Ascending aorta (tissue), 2 donors: ENCODE results near the gene PPCDC. TPM values are rescaled to one million over a fixed set of nuclear protein-coding genes. Genes with fewer than 3 reads are reported as not detected.

Experiments used
- DNase-seq, 2 donors: peaks; one replicate each; pipeline ENCODE4 v3.0.0-alpha.2; 2019; ENCODE audit warnings: low spot score in 2 of 2
- H3K27ac ChIP-seq, 2 donors: fragments of 200-600 bp; sonication (generic); one replicate each; pipeline ENCODE4 v1.5.1; 2016 to 2017; ENCODE audit warnings: mild to moderate bottlenecking in 1 of 2
- H3K27me3 ChIP-seq: fragments of 200-600 bp; sonication (generic); one replicate; pipeline ENCODE4 v1.5.1; 2017
- H3K36me3 ChIP-seq, 2 donors: fragments of 200-600 bp; sonication (generic); one replicate each; pipeline ENCODE4 v1.5.1; 2016
- H3K4me1 ChIP-seq, 2 donors: fragments of 200-600 bp; sonication (generic); one replicate each; pipeline ENCODE4 v1.5.1; 2016 to 2017; ENCODE audit warnings: mild to moderate bottlenecking in 1 of 2
- H3K4me3 ChIP-seq, 2 donors: fragments of 200-600 bp; sonication (generic); one replicate each; pipeline ENCODE4 v1.5.1; 2016 to 2017; ENCODE audit warnings: mild to moderate bottlenecking in 1 of 2
- H3K9me3 ChIP-seq, 2 donors: fragments of 200-600 bp; sonication (generic); one replicate each; pipeline ENCODE4 v1.5.1; 2016
- intact Hi-C: fragments of 100-400 bp; cut with DNase I; formaldehyde crosslinking; loops from one replicate; pipeline ENCODE4 v1.15.1; 2023
- total RNA-seq: library from RNA; depleted of rRNA; stranded (reverse); fragments of >200 nt; gene quantifications from one replicate; pipeline ENCODE4 v1.1.0, GENCODE V29; 2016
- TF ChIP-seq, protein P1 (sequence below), 3 experiments: fragments of 200-600 bp in 2 of 3; fragments of 450-650 bp in 1 of 3; sonication (generic) in 2 of 3; IDR thresholded peaks; one replicate each; pipeline ENCODE4 v1.5.1; 2016 to 2019; ENCODE audit warnings: antibody characterized with exemption in 3 of 3, mild to moderate bottlenecking in 1 of 3, moderate library complexity in 1 of 3

Gene PPCDC
- total RNA-seq, 1 donor from 2014 or later = 8.9 TPM

DNA sequence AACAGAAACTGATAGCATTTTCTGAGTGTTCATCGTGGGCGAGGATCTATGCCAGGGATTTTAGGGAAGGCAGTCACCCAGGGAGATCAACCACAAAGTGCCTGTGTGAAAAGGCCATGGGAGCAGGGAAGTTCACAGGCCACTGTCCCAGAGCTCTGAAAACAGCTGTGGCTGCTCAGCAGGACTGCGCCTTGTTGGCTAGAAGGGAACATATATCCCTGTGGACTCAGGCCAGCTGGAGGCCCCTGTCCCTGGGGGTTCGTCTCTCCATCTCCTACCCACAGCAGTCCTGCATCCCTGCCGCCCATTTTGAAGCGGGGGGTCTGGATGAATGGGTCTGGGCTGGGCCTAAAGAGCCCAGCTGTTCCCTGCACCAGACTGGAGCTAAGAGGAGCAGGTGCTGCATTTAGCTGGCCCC, 27.8 kb downstream of the PPCDC start:
- H3K36me3 ChIP-seq = no peaks in the 10 kb centered on the region
- H3K27ac ChIP-seq = no peak overlapping the region
- TF ChIP-seq, protein P1, sequence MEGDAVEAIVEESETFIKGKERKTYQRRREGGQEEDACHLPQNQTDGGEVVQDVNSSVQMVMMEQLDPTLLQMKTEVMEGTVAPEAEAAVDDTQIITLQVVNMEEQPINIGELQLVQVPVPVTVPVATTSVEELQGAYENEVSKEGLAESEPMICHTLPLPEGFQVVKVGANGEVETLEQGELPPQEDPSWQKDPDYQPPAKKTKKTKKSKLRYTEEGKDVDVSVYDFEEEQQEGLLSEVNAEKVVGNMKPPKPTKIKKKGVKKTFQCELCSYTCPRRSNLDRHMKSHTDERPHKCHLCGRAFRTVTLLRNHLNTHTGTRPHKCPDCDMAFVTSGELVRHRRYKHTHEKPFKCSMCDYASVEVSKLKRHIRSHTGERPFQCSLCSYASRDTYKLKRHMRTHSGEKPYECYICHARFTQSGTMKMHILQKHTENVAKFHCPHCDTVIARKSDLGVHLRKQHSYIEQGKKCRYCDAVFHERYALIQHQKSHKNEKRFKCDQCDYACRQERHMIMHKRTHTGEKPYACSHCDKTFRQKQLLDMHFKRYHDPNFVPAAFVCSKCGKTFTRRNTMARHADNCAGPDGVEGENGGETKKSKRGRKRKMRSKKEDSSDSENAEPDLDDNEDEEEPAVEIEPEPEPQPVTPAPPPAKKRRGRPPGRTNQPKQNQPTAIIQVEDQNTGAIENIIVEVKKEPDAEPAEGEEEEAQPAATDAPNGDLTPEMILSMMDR (IDR thresholded peaks at IDR 0.05) = no peak
- H3K27me3 ChIP-seq = no peaks in the 10 kb centered on the region
- intact Hi-C loops = no loop called here
- H3K4me1 ChIP-seq = peaks cover 7 to 22% of the 10 kb centered on the region in 2 donors
- H3K9me3 ChIP-seq = no peaks in the 10 kb centered on the region
- no peak for DNase-seq
- H3K4me3 ChIP-seq = no peak overlapping the region

DNA sequence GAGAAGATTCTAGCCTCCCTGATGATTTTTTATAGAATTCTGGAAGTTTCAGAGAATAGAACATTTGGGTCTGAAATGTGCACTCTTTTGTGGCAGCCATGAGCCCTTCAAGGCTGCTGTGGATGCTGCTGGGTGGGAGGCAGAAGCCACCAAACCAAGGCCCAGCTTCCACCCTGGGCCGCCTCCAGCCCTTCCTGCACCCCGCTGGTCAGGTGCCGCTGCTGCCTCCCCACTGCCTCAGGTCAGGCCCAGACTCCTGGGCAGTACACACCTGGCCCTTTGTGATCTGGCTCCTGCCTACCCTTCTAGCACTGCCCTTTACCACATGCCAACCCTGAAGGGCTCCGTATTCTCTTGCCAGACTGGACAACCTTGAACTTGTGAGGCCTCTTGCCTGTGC, 28.3 kb downstream of the PPCDC start:
- H3K4me1 ChIP-seq = peaks cover 6 to 17% of the 10 kb centered on the region in 2 donors
- no peak overlapping the region for H3K4me3 ChIP-seq
- H3K27ac ChIP-seq = no peak overlapping the region
- TF ChIP-seq, protein P1 (IDR thresholded peaks at IDR 0.05) = no peak
- H3K36me3 ChIP-seq = no peaks in the 10 kb centered on the region
- no peaks in the 10 kb centered on the region for H3K9me3 ChIP-seq
- no peak for DNase-seq
- intact Hi-C loops = no loop called here
- no peaks in the 10 kb centered on the region for H3K27me3 ChIP-seq

DNA sequence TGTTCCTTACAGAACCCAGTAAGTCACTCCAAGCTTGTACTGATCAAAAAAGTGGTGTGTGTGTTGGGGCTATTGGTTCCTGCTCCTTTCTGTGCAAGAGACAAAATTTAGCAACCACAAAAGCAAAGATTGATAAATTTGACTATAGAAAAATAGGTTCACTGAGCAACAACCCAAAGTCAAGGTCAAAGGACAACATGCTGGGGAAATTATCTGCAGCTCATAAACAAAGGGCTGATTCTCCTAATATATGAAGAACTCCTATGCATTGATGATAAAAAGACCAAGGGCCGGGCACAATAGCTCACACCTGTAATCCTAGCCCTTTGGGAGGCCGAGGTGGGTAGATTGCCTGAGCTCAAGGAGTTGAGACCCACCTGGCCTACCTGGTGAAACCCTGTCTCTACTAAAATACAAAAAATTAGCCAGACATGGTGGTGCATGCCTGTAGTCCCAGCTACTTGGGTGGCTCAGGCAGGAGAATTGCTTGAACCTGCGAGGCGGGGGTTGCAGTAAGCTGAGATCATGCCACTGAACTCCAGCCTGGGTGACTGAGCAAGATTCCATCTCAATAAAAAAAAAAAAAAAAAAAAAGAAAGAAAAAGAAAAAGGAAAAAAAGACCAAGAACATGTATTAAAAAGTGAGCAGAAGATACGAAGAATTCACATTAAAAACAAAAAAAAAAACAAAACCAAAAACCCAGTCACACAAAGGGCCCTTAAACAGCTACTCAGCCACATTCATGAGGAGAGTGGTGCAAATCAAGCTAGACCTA, 29.8 kb downstream of the PPCDC start:
- intact Hi-C loops = no loop called here

GRCh38 chr15:75053748-75054125, 30.3 kb downstream of the PPCDC start:
- DNase-seq = no peak
- TF ChIP-seq, protein P1 (IDR thresholded peaks at IDR 0.05) = no peak
- H3K4me3 ChIP-seq = no peak overlapping the region
- peaks cover 0 to 9% of the 10 kb centered on the region in 2 donors for H3K4me1 ChIP-seq
- no peaks in the 10 kb centered on the region for H3K36me3 ChIP-seq
- no peak overlapping the region for H3K27ac ChIP-seq
- H3K9me3 ChIP-seq = no peaks in the 10 kb centered on the region
- intact Hi-C loops = no loop called here
- H3K27me3 ChIP-seq = no peaks in the 10 kb centered on the region

More for the DNA sequence above, 29.8 kb downstream of the PPCDC start:
- H3K27me3 ChIP-seq = no peaks in the 10 kb centered on the region
- TF ChIP-seq, protein P1 (IDR thresholded peaks at IDR 0.05) = no peak
- H3K4me1 ChIP-seq = peaks cover 0 to 9% of the 10 kb centered on the region in 2 donors
- H3K36me3 ChIP-seq = no peaks in the 10 kb centered on the region
- H3K27ac ChIP-seq = no peak overlapping the region
- no peaks in the 10 kb centered on the region for H3K9me3 ChIP-seq
- H3K4me3 ChIP-seq = no peak overlapping the region
- no peak for DNase-seq

- Histone ChIP-seq H3K9me3 (no peaks in the 10 kb centered on the region), H3K4me3 (no peak overlapping the region), H3K36me3 (no peaks in the 10 kb centered on the region), H3K4me1 (peaks cover 0 to 3% of the 10 kb centered on the region in 2 donors), H3K27me3 (no peaks in the 10 kb centered on the region), H3K27ac (no peak overlapping the region)
- TF ChIP-seq, protein P1 (IDR thresholded peaks at IDR 0.05) = no peak
- intact Hi-C loops = no loop called here
- no peak for DNase-seq
Observed at GRCh38 chr15:75054172-75054897, 30.9 kb downstream of the PPCDC start.
